GM21526 (cell line): ENCODE data around the gene ARHGAP10.
"Not testable (repeated sequence)": the region's sequence is repeated elsewhere in the genome, so short reads cannot be mapped to it uniquely, and the experiment has no call there.

Experiments
- ATAC-seq: cut with Tn5 transposase; IDR thresholded peaks from one replicate; pipeline ENCODE4 v1.9.1; 2021; ENCODE audit warnings: moderate library complexity; ENCODE audit not compliant: unreplicated experiment, low FRiP score

ARHGAP10 gene

GRCh38 chr4:148077581-148077980, 345.7 kb downstream of the ARHGAP10 start:
- ATAC-seq, result no peak

- no peak for ATAC-seq
Measured at GRCh38 chr4:148078061-148078460, 346.2 kb downstream of the ARHGAP10 start.

- no peak for ATAC-seq
Measured at GRCh38 chr4:148079961-148080360, 348.1 kb downstream of the ARHGAP10 start.

GRCh38 chr4:148081267-148081666, 349.4 kb downstream of the ARHGAP10 start:
- no peak for ATAC-seq

- ATAC-seq, result no peak
Measured at GRCh38 chr4:148081745-148082144, 349.9 kb downstream of the ARHGAP10 start.

GRCh38 chr4:148083073-148083472, 351.2 kb downstream of the ARHGAP10 start:
- not testable (repeated sequence) for ATAC-seq

- ATAC-seq, result no peak
Measured at GRCh38 chr4:148089624-148090023, 357.7 kb downstream of the ARHGAP10 start.

GRCh38 chr4:148090029-148090428, 358.1 kb downstream of the ARHGAP10 start:
- no peak for ATAC-seq

GRCh38 chr4:148090503-148091476, 358.9 kb downstream of the ARHGAP10 start:
- no peak for ATAC-seq

- no peak for ATAC-seq
Measured at GRCh38 chr4:148091896-148092295, 360.0 kb downstream of the ARHGAP10 start.

GRCh38 chr4:148092316-148093014, 360.6 kb downstream of the ARHGAP10 start:
- ATAC-seq, result no peak

- ATAC-seq, result no peak
Measured at GRCh38 chr4:148093065-148093464, 361.2 kb downstream of the ARHGAP10 start.

- ATAC-seq, result no peak
Measured at GRCh38 chr4:148094149-148094548, 362.3 kb downstream of the ARHGAP10 start.

GRCh38 chr4:148095346-148095923, 363.5 kb downstream of the ARHGAP10 start:
- ATAC-seq, result no peak

GRCh38 chr4:148097801-148098200, 365.9 kb downstream of the ARHGAP10 start:
- ATAC-seq, result no peak

GRCh38 chr4:148101235-148101634, 369.3 kb downstream of the ARHGAP10 start:
- no peak for ATAC-seq

- no peak for ATAC-seq
Measured at GRCh38 chr4:148101790-148102189, 369.9 kb downstream of the ARHGAP10 start.

- ATAC-seq, result no peak
Measured at GRCh38 chr4:148103597-148104355, 371.9 kb downstream of the ARHGAP10 start.

GRCh38 chr4:148108766-148109165, 376.9 kb downstream of the ARHGAP10 start:
- no peak for ATAC-seq

- no peak for ATAC-seq
Measured at GRCh38 chr4:148109216-148109615, 377.3 kb downstream of the ARHGAP10 start.
